Measurements from ENCODE around the gene FAM72B. TPM values are rescaled to one million over a fixed set of nuclear protein-coding genes. Genes with fewer than 3 reads are reported as not detected.
"Not testable (repeated sequence)": the region's sequence is repeated elsewhere in the genome, so short reads cannot be mapped to it uniquely, and the experiment has no call there.

FAM72B gene
- total and polyA plus RNA-seq, 2 of the 4 experiments (the other 2 are of a cell fraction), result 1.6 to 2.2 TPM

DNA sequence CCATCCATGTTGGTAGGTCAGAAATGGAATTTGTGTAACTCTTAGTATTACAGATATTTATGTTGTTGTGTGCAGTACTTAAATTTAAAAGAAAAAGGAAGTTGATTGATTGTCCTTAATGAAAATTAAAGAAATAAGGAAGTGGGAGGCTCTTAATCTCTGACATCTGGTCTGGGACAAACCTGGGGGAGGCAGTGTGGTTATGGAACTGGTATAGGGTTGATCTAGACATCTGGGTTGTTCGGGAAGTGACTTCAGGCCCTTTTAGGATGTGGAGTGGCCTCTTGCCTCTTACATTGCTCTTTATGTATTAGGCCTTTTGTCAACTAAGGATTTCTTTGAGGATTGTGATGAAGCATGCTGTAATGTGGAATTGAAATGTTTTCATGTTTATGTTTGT lies 16.1 kb upstream of the FAM72B start:
- H2BK15ac ChIP-seq (ENCODE audit: low read depth, low read length); H3K27me3 ChIP-seq (ENCODE audit: control insufficient read depth, insufficient read depth, low read length); H3K9me1 ChIP-seq (ENCODE audit: insufficient read depth, low read length); ATAC-seq (ENCODE audit: low read depth); H3K36me3 ChIP-seq (ENCODE audit: control insufficient read depth, insufficient read depth, low read length); BruUV-seq (replicated peaks); H4K5ac ChIP-seq (ENCODE audit: low read depth, low read length); dilution Hi-C loops (cut with HindIII; ENCODE audit: low sequenced_read_pairs, unreplicated experiment); H3K9me3 ChIP-seq (ENCODE audit: control insufficient read depth, insufficient read depth, low read length); H2AK9ac ChIP-seq (replicated peaks; ENCODE audit: low read depth, low read length, poor library complexity); H3K14ac ChIP-seq (replicated peaks; ENCODE audit: low read depth, low read length); H2BK20ac ChIP-seq (ENCODE audit: low read depth, low read length); in situ Hi-C loops (cut with MboI; ENCODE audit: low sequenced_read_pairs); H3K18ac ChIP-seq (ENCODE audit: low read depth, low read length); H3K4ac ChIP-seq (ENCODE audit: low read depth, low read length); H2AK5ac ChIP-seq (ENCODE audit: low read depth, low read length); CTCF ChIA-PET; H4K91ac ChIP-seq (ENCODE audit: insufficient read depth, low read depth, low read length); H4K20me1 ChIP-seq (ENCODE audit: insufficient read depth, low read length); H3K23ac ChIP-seq (ENCODE audit: low read depth, low read length); H3K79me1 ChIP-seq (ENCODE audit: low read depth in 1 of 2, low read length in 2 of 2); H2BK120ac ChIP-seq (ENCODE audit: low read depth, low read length); H2BK5ac ChIP-seq (ENCODE audit: low read depth, low read length, poor library complexity, severe bottlenecking); POLR2A ChIA-PET (ENCODE audit: unreplicated experiment); H3K4me3 ChIP-seq (ENCODE audit: insufficient read depth, low read depth, low read length); H2AFZ ChIP-seq (replicated peaks; ENCODE audit: low read length, poor library complexity); H4K8ac ChIP-seq (ENCODE audit: low read depth in 2 of 2, low read length in 2 of 2); H3K4me1 ChIP-seq (ENCODE audit: control insufficient read depth, insufficient read depth, low read length); intact Hi-C loops (cut with micrococcal nuclease); DNase-seq; H3K27ac ChIP-seq (ENCODE audit: insufficient read depth, low read length); H3K4me2 ChIP-seq (ENCODE audit: low read depth, low read length); H3K56ac ChIP-seq (ENCODE audit: extremely low read depth, insufficient read depth, low read length); H3K9ac ChIP-seq (ENCODE audit: low read depth, low read length): not testable (repeated sequence)
- WGBS, 2 experiments (ENCODE audit: extremely low coverage in 2 of 2, insufficient read length in 1 of 2), result no CpG with 5 or more reads among the region's 1 CpG

DNA sequence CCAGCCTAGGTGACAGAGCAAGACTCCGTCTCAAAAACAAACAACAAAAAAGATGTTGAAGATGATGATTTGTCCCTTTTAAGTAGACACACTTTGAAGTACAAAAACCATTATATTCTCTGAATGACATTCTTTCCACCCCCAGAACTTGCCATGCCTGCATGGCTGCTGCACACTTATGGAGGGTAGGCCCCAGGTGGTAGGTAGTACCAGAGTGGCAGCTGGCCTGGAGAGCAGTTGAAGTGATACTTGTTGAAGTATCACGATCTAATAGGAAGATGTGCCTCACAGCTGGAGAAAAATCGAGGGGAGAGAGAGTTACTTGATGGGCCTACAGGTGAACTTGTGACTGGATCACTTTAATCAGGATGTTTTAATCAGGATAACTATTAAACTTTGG lies 15.6 kb upstream of the FAM72B start:
- H4K8ac ChIP-seq (ENCODE audit: low read depth in 2 of 2, low read length in 2 of 2); H2BK5ac ChIP-seq (ENCODE audit: low read depth, low read length, poor library complexity, severe bottlenecking); ATAC-seq (ENCODE audit: low read depth); dilution Hi-C loops (cut with HindIII; ENCODE audit: low sequenced_read_pairs, unreplicated experiment); BruUV-seq (replicated peaks); H4K5ac ChIP-seq (ENCODE audit: low read depth, low read length); H3K4me1 ChIP-seq (ENCODE audit: control insufficient read depth, insufficient read depth, low read length); H3K56ac ChIP-seq (ENCODE audit: extremely low read depth, insufficient read depth, low read length); intact Hi-C loops (cut with micrococcal nuclease); H2AK5ac ChIP-seq (ENCODE audit: low read depth, low read length); H3K27me3 ChIP-seq (ENCODE audit: control insufficient read depth, insufficient read depth, low read length); H3K9me1 ChIP-seq (ENCODE audit: insufficient read depth, low read length); CTCF ChIA-PET; H4K91ac ChIP-seq (ENCODE audit: insufficient read depth, low read depth, low read length); H3K9me3 ChIP-seq (ENCODE audit: control insufficient read depth, insufficient read depth, low read length); in situ Hi-C loops (cut with MboI; ENCODE audit: low sequenced_read_pairs); H3K23ac ChIP-seq (ENCODE audit: low read depth, low read length); H2AFZ ChIP-seq (replicated peaks; ENCODE audit: low read length, poor library complexity); H3K9ac ChIP-seq (ENCODE audit: low read depth, low read length); H3K36me3 ChIP-seq (ENCODE audit: control insufficient read depth, insufficient read depth, low read length); H3K79me1 ChIP-seq (ENCODE audit: low read depth in 1 of 2, low read length in 2 of 2); POLR2A ChIA-PET (ENCODE audit: unreplicated experiment); H3K4me2 ChIP-seq (ENCODE audit: low read depth, low read length); H3K18ac ChIP-seq (ENCODE audit: low read depth, low read length); H3K4ac ChIP-seq (ENCODE audit: low read depth, low read length); H2BK20ac ChIP-seq (ENCODE audit: low read depth, low read length); H3K27ac ChIP-seq (ENCODE audit: insufficient read depth, low read length); H2BK15ac ChIP-seq (ENCODE audit: low read depth, low read length); H2BK120ac ChIP-seq (ENCODE audit: low read depth, low read length); H4K20me1 ChIP-seq (ENCODE audit: insufficient read depth, low read length); DNase-seq; H2AK9ac ChIP-seq (replicated peaks; ENCODE audit: low read depth, low read length, poor library complexity); H3K14ac ChIP-seq (replicated peaks; ENCODE audit: low read depth, low read length); H3K4me3 ChIP-seq (ENCODE audit: insufficient read depth, low read depth, low read length): not testable (repeated sequence)
- no CpG with 5 or more reads among the region's 3 CpGs for WGBS, 2 experiments (ENCODE audit: extremely low coverage in 2 of 2, insufficient read length in 1 of 2)
